ENCODE measurements around the gene ZC3H12C.

Gene ZC3H12C

GRCh38 chr11:110156503-110156902 is 63.3 kb downstream of the ZC3H12C start:
- DNase-seq, result no peak

GRCh38 chr11:110158317-110159200 is 65.4 kb downstream of the ZC3H12C start:
- DNase-seq, result no peak

- no peak for DNase-seq
These were observed 66.3 kb downstream of the ZC3H12C start for GRCh38 chr11:110159476-110159875.

GRCh38 chr11:110160016-110160415 is 66.8 kb downstream of the ZC3H12C start:
- DNase-seq, result no peak

GRCh38 chr11:110160437-110160836 is 67.2 kb downstream of the ZC3H12C start:
- no peak for DNase-seq

- no peak for DNase-seq
These were observed 67.9 kb downstream of the ZC3H12C start for GRCh38 chr11:110161061-110161460.

GRCh38 chr11:110162216-110162615 is 69.0 kb downstream of the ZC3H12C start:
- DNase-seq, result no peak

- no peak for DNase-seq
These were observed 72.1 kb downstream of the ZC3H12C start for GRCh38 chr11:110165039-110165925.

- DNase-seq, result no peak
These were observed 75.0 kb downstream of the ZC3H12C start for GRCh38 chr11:110168033-110168803.

GRCh38 chr11:110169738-110170137 is 76.5 kb downstream of the ZC3H12C start:
- no peak for DNase-seq

- DNase-seq, result no peak
These were observed 79.4 kb downstream of the ZC3H12C start for GRCh38 chr11:110172468-110173065.

GRCh38 chr11:110173811-110174644 is 80.8 kb downstream of the ZC3H12C start:
- DNase-seq, result no peak

- no peak for DNase-seq
These were observed 81.6 kb downstream of the ZC3H12C start for GRCh38 chr11:110174645-110175310.

- DNase-seq, result no peak
These were observed 83.3 kb downstream of the ZC3H12C start for GRCh38 chr11:110176366-110177085.

- DNase-seq, result no peak
These were observed 83.9 kb downstream of the ZC3H12C start for GRCh38 chr11:110177086-110177456.

GRCh38 chr11:110179064-110179463 is 85.9 kb downstream of the ZC3H12C start:
- no peak for DNase-seq

GRCh38 chr11:110182886-110183285 is 89.7 kb downstream of the ZC3H12C start:
- DNase-seq, result no peak

- DNase-seq, result no peak
These were observed 91.3 kb downstream of the ZC3H12C start for GRCh38 chr11:110184456-110184855.

- DNase-seq, result no peak
These were observed 92.0 kb downstream of the ZC3H12C start for GRCh38 chr11:110185121-110185591.

- DNase-seq, result no peak
These were observed 92.4 kb downstream of the ZC3H12C start for GRCh38 chr11:110185599-110185998.
